Mucosa of descending colon (tissue), 3 donors: ENCODE measurements around the gene PRPS1. TPM values are rescaled to one million over a fixed set of nuclear protein-coding genes. Genes with fewer than 3 reads are reported as not detected.
"Not testable (repeated sequence)": the region's sequence is repeated elsewhere in the genome, so short reads cannot be mapped to it uniquely, and the experiment has no call there.

Source experiments
- ATAC-seq: fragments of 200-7000 bp; cut with Tn5 transposase; one replicate; pipeline ENCODE4 v1.9.1; 2020; ENCODE audit warnings: mild to moderate bottlenecking, moderate library complexity
- DNase-seq, 3 donors: peaks; one replicate each; pipeline ENCODE4 v3.0.0-alpha.2; 2020
- H3K36me3 ChIP-seq: fragments of 200-600 bp; one replicate; pipeline ENCODE4 v1.8.0; 2021; ENCODE audit warnings: low read depth, mild to moderate bottlenecking
- H3K4me1 ChIP-seq: fragments of 200-600 bp; one replicate; pipeline ENCODE4 v1.8.0; 2021; ENCODE audit warnings: low read depth, mild to moderate bottlenecking
- H3K4me3 ChIP-seq: fragments of 200-600 bp; one replicate; pipeline ENCODE4 v1.8.0; 2021; ENCODE audit warnings: mild to moderate bottlenecking
- H3K9me3 ChIP-seq: fragments of 200-600 bp; one replicate; pipeline ENCODE4 v1.8.0; 2021; ENCODE audit warnings: mild to moderate bottlenecking
- CTCF ChIP-seq: fragments of 200-600 bp; IDR thresholded peaks from one replicate; pipeline ENCODE4 v1.8.0; 2022; ENCODE audit warnings: antibody characterized with exemption, mild to moderate bottlenecking
- intact Hi-C, 2 donors: fragments of 100-400 bp; cut with DNase I in 1 of 2; cut with micrococcal nuclease in 1 of 2; formaldehyde crosslinking; loops; one replicate each; pipeline versions ENCODE4 v1.11.0 to v1.11.1; 2022; cut with DNase I, micrococcal nuclease
- total RNA-seq, 3 donors: library from RNA; stranded (reverse); fragmentation: NEBNext Ultra II Directional in 2 of 3; extraction: Animal tissue kit (Norgen Biotek cat#: 25700) in 2 of 3; gene quantifications; one replicate each; pipeline versions ENCODE4 v1.2.1 to v1.2.4, GENCODE V29; 2021 to 2023
- donor health status: DM: no; HTN: no; CAD: no; lungs with moderate emphysema.
- donor health status: DM: no; HTN: no; CAD: no.
- donor health status: DM: no; HTN: yes; CAD: no.

The PRPS1 gene
- total RNA-seq, 3 donors from 2014 or later = 10.5 to 18.0 (median 16.2) TPM

- intact Hi-C loops = no loop called here
Measured at GRCh38 chrX:107662145-107662544, 33.8 kb downstream of the PRPS1 start.

GRCh38 chrX:107662824-107663223 is 34.5 kb downstream of the PRPS1 start:
- Histone ChIP-seq H3K36me3 (no peaks in the 10 kb centered on the region), H3K4me1 (no peaks in the 10 kb centered on the region), H3K4me3 (no peak overlapping the region), H3K9me3 (no peaks in the 10 kb centered on the region)
- intact Hi-C loops = no loop called here
- ATAC-seq (no peak), DNase-seq (no peak)
- TF ChIP-seq CTCF = no peak

More at GRCh38 chrX:107662145-107662544, 33.8 kb downstream of the PRPS1 start:
- Histone ChIP-seq H3K4me3 (no peak overlapping the region), H3K4me1 (no peaks in the 10 kb centered on the region), H3K9me3 (no peaks in the 10 kb centered on the region), H3K36me3 (no peaks in the 10 kb centered on the region)
- TF ChIP-seq CTCF = no peak
- DNase-seq (no peak), ATAC-seq (no peak)

GRCh38 chrX:107666931-107667330 is 38.6 kb downstream of the PRPS1 start:
- no peaks in the 10 kb centered on the region for H3K9me3 ChIP-seq
- H3K4me3 ChIP-seq = no peak overlapping the region
- no peak for ATAC-seq
- no peak for TF ChIP-seq CTCF
- H3K4me1 ChIP-seq = no peaks in the 10 kb centered on the region
- no peaks in the 10 kb centered on the region for H3K36me3 ChIP-seq
- intact Hi-C loops = no loop called here
- no peak for DNase-seq

- Histone ChIP-seq H3K9me3 (no peaks in the 10 kb centered on the region), H3K4me1 (no peaks in the 10 kb centered on the region), H3K36me3 (no peaks in the 10 kb centered on the region), H3K4me3 (no peak overlapping the region)
- intact Hi-C loops = no loop called here
- ATAC-seq = no peak
- no peak for DNase-seq
- TF ChIP-seq CTCF = no peak
Measured at GRCh38 chrX:107667426-107667825, 39.1 kb downstream of the PRPS1 start.

GRCh38 chrX:107668710-107669109 is 40.4 kb downstream of the PRPS1 start:
- H3K4me1 ChIP-seq, intact Hi-C loops, H3K36me3 ChIP-seq, H3K9me3 ChIP-seq, ATAC-seq, H3K4me3 ChIP-seq, DNase-seq: not testable (repeated sequence)

- Histone ChIP-seq H3K9me3 (no peaks in the 10 kb centered on the region), H3K4me1 (peaks cover 10% of the 10 kb centered on the region), H3K4me3 (no peak overlapping the region), H3K36me3 (no peaks in the 10 kb centered on the region)
- DNase-seq = no peak
- no peak for ATAC-seq
- no peak for TF ChIP-seq CTCF
- intact Hi-C loops = no loop called here
Measured at GRCh38 chrX:107669261-107669660, 41.0 kb downstream of the PRPS1 start.
